AG04450 (cell line): ENCODE results near the gene DENND6B. TPM values are rescaled to one million over a fixed set of nuclear protein-coding genes. Genes with fewer than 3 reads are reported as not detected.
A peak's percentile ranks its signal among the peaks of the same experiment; 100 is the strongest.

Experiments used
- CTCF ChIA-PET: fragments of 300-600, 350-600 bp; formaldehyde crosslinking; extraction: SDS; loops from one replicate; lab custom pipeline; 2022; ENCODE audit warnings: antibody characterized with exemption, inconsistent platforms; lab: Charles Lee
- POLR2A ChIA-PET: fragments of 350-600 bp; formaldehyde crosslinking; extraction: SDS; loops from one replicate; lab custom pipeline; 2021; ENCODE audit warnings: antibody characterized with exemption, inconsistent platforms; lab: Yijun Ruan, JAX
- DNase-seq: peaks from one replicate; pipeline ENCODE4 v3.0.0-alpha.2; 2011; ENCODE audit warnings: low read depth, low spot score
- H3K27ac ChIP-seq: one replicate; pipeline ENCODE4 v1.5.1; 2012; ENCODE audit warnings: low read depth, low read length, control low read depth
- H3K27me3 ChIP-seq: one replicate; pipeline ENCODE4 v1.6.0; 2012; ENCODE audit warnings: low read length; ENCODE audit not compliant: control insufficient read depth, insufficient read depth
- H3K4me3 ChIP-seq: 2 replicates; pipeline ENCODE4 v1.5.1; 2011; ENCODE audit warnings: mild to moderate bottlenecking, low read depth, low read length, control low read depth
- H3K9me3 ChIP-seq: 2 replicates; pipeline ENCODE4 v1.5.1; 2012; ENCODE audit warnings: low read length; ENCODE audit not compliant: control insufficient read depth, insufficient read depth
- polyA plus RNA-seq: library from polyadenylated mRNA; depleted of rRNA; stranded (reverse); fragments of >200 nt; gene quantifications from 2 replicates; pipeline ENCODE4 v1.2.3, GENCODE V29; 2011; rRNA removed
- TF ChIP-seq, protein P1 (sequence below): IDR thresholded peaks from 2 replicates; pipeline ENCODE4 v1.5.1; 2011; ENCODE audit warnings: low read depth, low read length, control low read depth, inconsistent platforms

DENND6B gene
- polyA plus RNA-seq, 1 experiment = 2.4 TPM

- no peaks in the 10 kb centered on the region for H3K27me3 ChIP-seq
- peak within 1 kb of the TSS; percentile 57 for H3K27ac ChIP-seq
- H3K4me3 ChIP-seq = peak within 1 kb of the TSS; percentile 75
- DNase-seq = no peak
- H3K9me3 ChIP-seq = peaks cover 4% of the 10 kb centered on the region; the same call in 1 of the 2 replicates
- TF ChIP-seq, protein P1, sequence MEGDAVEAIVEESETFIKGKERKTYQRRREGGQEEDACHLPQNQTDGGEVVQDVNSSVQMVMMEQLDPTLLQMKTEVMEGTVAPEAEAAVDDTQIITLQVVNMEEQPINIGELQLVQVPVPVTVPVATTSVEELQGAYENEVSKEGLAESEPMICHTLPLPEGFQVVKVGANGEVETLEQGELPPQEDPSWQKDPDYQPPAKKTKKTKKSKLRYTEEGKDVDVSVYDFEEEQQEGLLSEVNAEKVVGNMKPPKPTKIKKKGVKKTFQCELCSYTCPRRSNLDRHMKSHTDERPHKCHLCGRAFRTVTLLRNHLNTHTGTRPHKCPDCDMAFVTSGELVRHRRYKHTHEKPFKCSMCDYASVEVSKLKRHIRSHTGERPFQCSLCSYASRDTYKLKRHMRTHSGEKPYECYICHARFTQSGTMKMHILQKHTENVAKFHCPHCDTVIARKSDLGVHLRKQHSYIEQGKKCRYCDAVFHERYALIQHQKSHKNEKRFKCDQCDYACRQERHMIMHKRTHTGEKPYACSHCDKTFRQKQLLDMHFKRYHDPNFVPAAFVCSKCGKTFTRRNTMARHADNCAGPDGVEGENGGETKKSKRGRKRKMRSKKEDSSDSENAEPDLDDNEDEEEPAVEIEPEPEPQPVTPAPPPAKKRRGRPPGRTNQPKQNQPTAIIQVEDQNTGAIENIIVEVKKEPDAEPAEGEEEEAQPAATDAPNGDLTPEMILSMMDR = no peak
- POLR2A ChIA-PET = interaction anchor here (0.6 to 1.9 kb wide), 3 partner anchors 11 to 34 kb away, joined by 3 to 8 read pairs (median 7); partner anchors contain the start of gene HDAC10
- CTCF ChIA-PET = interaction anchor here (1.0 to 1.3 kb wide), 3 partner anchors 11 to 80 kb away, joined by 3 to 4 read pairs (median 3); partner anchors contain the start of gene HDAC10
These were observed 65.0 kb downstream of the DENND6B start, which contains the start of gene MAPK12 for GRCh38 chr22:50261615-50262459. MAPK12 (minus strand) TSS chr22:50261683; CDS start chr22:50261509, 174 bp downstream.

DNA sequence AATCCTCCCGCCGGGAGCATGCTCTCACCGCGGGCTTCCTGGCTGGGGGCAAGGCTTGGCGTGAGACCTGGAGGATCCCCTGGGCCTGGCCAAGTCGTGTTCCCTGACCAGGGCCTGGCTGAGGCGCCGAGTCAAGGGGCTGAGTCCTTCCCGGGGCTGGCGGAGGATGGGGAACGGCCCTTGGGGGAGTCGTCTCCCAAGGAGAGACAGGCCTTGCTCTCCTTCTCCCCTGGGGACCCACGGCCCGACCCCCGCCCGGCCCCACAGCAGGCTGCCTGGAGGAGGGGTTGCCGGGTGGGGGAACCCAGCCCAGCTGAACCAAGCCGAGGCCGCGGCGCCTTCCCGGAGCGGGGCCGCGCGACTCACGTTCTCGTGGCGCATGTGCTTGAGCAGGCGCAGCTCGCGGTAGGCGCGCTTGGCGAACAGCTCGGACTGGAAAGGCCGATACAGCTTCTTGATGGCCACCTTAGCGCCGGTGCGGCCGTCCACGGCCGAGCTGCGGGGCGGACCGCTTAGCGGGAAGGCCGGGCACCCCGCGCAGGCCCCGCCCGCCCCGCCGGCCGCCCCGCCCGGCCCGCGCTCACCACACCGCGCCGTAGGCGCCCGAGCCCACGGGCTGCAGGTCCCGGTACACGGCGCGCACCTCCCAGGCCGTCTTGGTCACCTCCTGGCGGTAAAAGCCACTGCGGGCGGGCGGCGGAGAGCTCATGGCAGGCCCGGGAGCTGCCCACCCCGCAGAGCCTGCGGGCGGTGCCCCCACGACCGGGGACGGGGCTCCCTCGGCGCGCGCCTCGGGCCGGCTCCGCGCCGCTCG lies 65.8 kb downstream of the DENND6B start:
- TF ChIP-seq, protein P1 = no peak
- POLR2A ChIA-PET = interaction anchor here (0.6 to 1.9 kb wide), 2 partner anchors 10 to 35 kb away, joined by 3 to 8 read pairs; partner anchors contain the start of gene HDAC10
- Histone ChIP-seq H3K4me3 (peak overlapping the region; percentile 75), H3K9me3 (no peaks in the 10 kb centered on the region; the same call in 1 of the 2 replicates), H3K27me3 (no peaks in the 10 kb centered on the region), H3K27ac (peak overlapping the region; percentile 57)
- CTCF ChIA-PET = interaction anchor here (1.0 to 1.3 kb wide), 2 partner anchors 10 to 67 kb away, joined by 3 to 4 read pairs; partner anchors contain the start of gene HDAC10
- DNase-seq = no peak

DNA sequence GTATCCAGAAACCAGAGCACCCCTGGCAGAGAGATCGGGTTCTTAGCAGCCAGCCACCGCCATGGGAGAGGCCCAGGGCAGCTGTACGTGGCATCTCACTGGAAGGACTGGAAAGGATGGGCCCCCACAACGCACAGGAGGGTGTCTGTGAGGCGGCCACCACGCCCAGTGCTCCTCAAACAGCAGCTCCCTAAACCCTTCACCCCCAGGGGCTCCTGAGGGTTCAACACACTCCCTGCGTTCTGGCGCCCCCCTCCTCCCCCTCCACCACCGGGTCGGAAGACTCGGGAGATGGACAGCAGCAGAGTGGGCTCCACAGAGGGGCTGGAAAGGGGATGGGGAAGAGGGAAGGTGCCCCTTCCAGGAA lies 66.4 kb downstream of the DENND6B start:
- TF ChIP-seq, protein P1 = no peak
- Histone ChIP-seq H3K27me3 (no peaks in the 10 kb centered on the region), H3K9me3 (no peaks in the 10 kb centered on the region; the same call in 1 of the 2 replicates), H3K4me3 (peak overlapping the region; percentile 75), H3K27ac (peak overlapping the region; percentile 57)
- DNase-seq = no peak
- ChIA-PET CTCF (interaction anchor here (1.3 kb wide), 1 partner anchor 9 kb away, joined by 4 read pairs; the partner anchor contains the start of gene HDAC10), POLR2A (interaction anchor here (1.9 kb wide), 1 partner anchor 10 kb away, joined by 8 read pairs; the partner anchor contains the start of gene HDAC10)

- CTCF ChIA-PET = interaction anchor here (1.1 kb wide), 1 partner anchor 82 kb away, joined by 4 read pairs; no protein-coding TSS in a partner anchor
These were observed 67.5 kb downstream of the DENND6B start for GRCh38 chr22:50259302-50259701.

More at GRCh38 chr22:50259302-50259701, 67.5 kb downstream of the DENND6B start:
- no peak for DNase-seq
- POLR2A ChIA-PET = interaction anchor here (0.5 kb wide), 1 partner anchor 18 kb away, joined by 3 read pairs; no protein-coding TSS in a partner anchor
- no peaks in the 10 kb centered on the region for H3K27me3 ChIP-seq
- H3K4me3 ChIP-seq = no peak overlapping the region
- TF ChIP-seq, protein P1 = no peak
- H3K9me3 ChIP-seq = no peaks in the 10 kb centered on the region; the same call in 1 of the 2 replicates
- H3K27ac ChIP-seq = no peak overlapping the region

Other genes starting within 250 kb of the DENND6B start
- 0.15 and 0.27 TPM in 2 replicates for gene MLC1, start 241.6 kb downstream of the DENND6B start, polyA plus RNA-seq
- gene MOV10L1, start 237.0 kb downstream of the DENND6B start, polyA plus RNA-seq = 4.2 and 4.6 TPM in 2 replicates
- 0.93 and 1.1 TPM in 2 replicates for gene PANX2, start 156.3 kb downstream of the DENND6B start, polyA plus RNA-seq
- gene TRABD, start 141.1 kb downstream of the DENND6B start, polyA plus RNA-seq = 8.7 and 11.8 TPM in 2 replicates
- 6.8 and 9.4 TPM in 2 replicates for gene SELENOO, start 126.0 kb downstream of the DENND6B start, polyA plus RNA-seq
- gene TUBGCP6, start 82.0 kb downstream of the DENND6B start, polyA plus RNA-seq = 8.5 and 10.8 TPM in 2 replicates
- gene HDAC10, start 75.7 kb downstream of the DENND6B start, polyA plus RNA-seq = 7.0 and 9.9 TPM in 2 replicates
- 26.6 and 33.7 TPM in 2 replicates for gene MAPK12, start 65.3 kb downstream of the DENND6B start, polyA plus RNA-seq
- 6.7 and 9.6 TPM in 2 replicates for gene MAPK11, start 56.6 kb downstream of the DENND6B start, polyA plus RNA-seq
- gene PLXNB2, start 19.4 kb downstream of the DENND6B start, polyA plus RNA-seq = 68.0 and 110 TPM in 2 replicates
- gene PPP6R2, start 16.3 kb upstream of the DENND6B start, polyA plus RNA-seq = 26.6 and 35.0 TPM in 2 replicates
- gene SBF1, start 148.0 kb upstream of the DENND6B start, polyA plus RNA-seq = 16.4 and 20.5 TPM in 2 replicates
- gene ADM2, start 154.5 kb upstream of the DENND6B start, polyA plus RNA-seq = 3.1 and 3.6 TPM in 2 replicates
- gene MIOX, start 159.8 kb upstream of the DENND6B start, polyA plus RNA-seq = 0.14 and 0.22 TPM in 2 replicates
- gene LMF2, start 180.7 kb upstream of the DENND6B start, polyA plus RNA-seq = 25.7 and 46.6 TPM in 2 replicates
- 10.4 and 13.2 TPM in 2 replicates for gene NCAPH2, start 181.2 kb upstream of the DENND6B start, polyA plus RNA-seq
- 0.15 and 0.60 TPM in 2 replicates for gene SCO2, start 198.6 kb upstream of the DENND6B start, polyA plus RNA-seq
- 2.9 and 3.6 TPM in 2 replicates for gene TYMP, start 203.0 kb upstream of the DENND6B start, polyA plus RNA-seq
- 0.02 and 0.04 TPM in 2 replicates for gene KLHDC7B, start 218.9 kb upstream of the DENND6B start, polyA plus RNA-seq
- not detected in 2 replicates for gene SYCE3, start 235.9 kb upstream of the DENND6B start, polyA plus RNA-seq